GM10266 (cell line): Measurements from ENCODE around the gene TFR2.

ENCODE experiments used
- DNase-seq: peaks from one replicate; pipeline ENCODE4 v3.0.0; 2012; ENCODE audit errors: extremely low spot score
- CTCF ChIP-seq: IDR thresholded peaks from 2 replicates; pipeline ENCODE4 v1.5.1; 2012; ENCODE audit warnings: mild to moderate bottlenecking, low read depth; ENCODE audit not compliant: control insufficient read depth, insufficient read depth; ENCODE audit errors: missing control alignments

TFR2 gene

GRCh38 chr7:100686201-100686821 is 45.0 kb upstream of the TFR2 start:
- DNase-seq, result no peak
- no peak for TF ChIP-seq CTCF

GRCh38 chr7:100685631-100686145 is 44.3 kb upstream of the TFR2 start:
- TF ChIP-seq CTCF, result no peak
- no peak for DNase-seq

GRCh38 chr7:100685049-100685605 is 43.8 kb upstream of the TFR2 start:
- DNase-seq, result peak; percentile 27
- no peak for TF ChIP-seq CTCF

- no peak for TF ChIP-seq CTCF
- peak; percentile 19 for DNase-seq
These were observed 43.2 kb upstream of the TFR2 start for GRCh38 chr7:100684534-100685042.

- no peak for TF ChIP-seq CTCF
- DNase-seq, result peak; percentile 28
These were observed 42.5 kb upstream of the TFR2 start for GRCh38 chr7:100683659-100684533.

- TF ChIP-seq CTCF, result no peak
- peak; percentile 29 for DNase-seq
These were observed 41.8 kb upstream of the TFR2 start for GRCh38 chr7:100682991-100683658.
